Measurements from ENCODE around the gene PHC2. TPM values are rescaled to one million over a fixed set of nuclear protein-coding genes. Genes with fewer than 3 reads are reported as not detected.

PHC2 gene
- total RNA-seq, 6 donors from 2014 or later: 103 to 173 (median 129) TPM

- Histone ChIP-seq H3K27ac (peak overlapping the region in 3 of 4 donors; percentile 10 to 77 (median 14)), H3K4me1 (peaks cover 0 to 38% (median 21%) of the 10 kb centered on the region in 4 donors), H3K36me3 (no peaks in the 10 kb centered on the region), H3K4me3 (no peak overlapping the region), H3K9me3 (no peaks in the 10 kb centered on the region), H3K27me3 (no peaks in the 10 kb centered on the region)
- peak in 1 of 2 donors; percentile 52 for TF ChIP-seq POLR2AphosphoS5 (IDR thresholded peaks at IDR 0.05)
- TF ChIP-seq CTCF (IDR thresholded peaks at IDR 0.05): no peak
- TF ChIP-seq EP300 (IDR thresholded peaks at IDR 0.05): peak in 1 of 4 donors; percentile 84
- TF ChIP-seq POLR2A (IDR thresholded peaks at IDR 0.05): peak in 1 of 4 donors; percentile 20
- DNase-seq (peak in 1 of 2 donors; percentile 38), ATAC-seq (ENCODE audit: low FRiP score in 2 of 2) (no peak)
- WGBS, 2 donors: 50 to 61% methylated on average over 10 of the region's 10 CpGs
Observed at GRCh38 chr1:33379631-33380354, 51.1 kb downstream of the PHC2 start.

- ATAC-seq (ENCODE audit: low FRiP score in 2 of 2): no peak
- 13 to 21% methylated on average over 2 to 4 of the region's 5 CpGs for WGBS, 2 donors
- Histone ChIP-seq H3K36me3 (no peaks in the 10 kb centered on the region), H3K4me1 (peaks cover 0 to 31% (median 19%) of the 10 kb centered on the region in 4 donors), H3K27ac (no peak overlapping the region), H3K9me3 (no peaks in the 10 kb centered on the region), H3K4me3 (no peak overlapping the region), H3K27me3 (no peaks in the 10 kb centered on the region)
- peak in 1 of 2 donors; percentile 60 for DNase-seq
- no peak for TF ChIP-seq EP300 (IDR thresholded peaks at IDR 0.05)
- peak in 1 of 6 experiments; percentile 15 for TF ChIP-seq CTCF (IDR thresholded peaks at IDR 0.05)
Observed at GRCh38 chr1:33378976-33379375, 51.9 kb downstream of the PHC2 start.

GRCh38 chr1:33378524-33378923 lies 52.4 kb downstream of the PHC2 start:
- Histone ChIP-seq H3K27ac (no peak overlapping the region), H3K9me3 (no peaks in the 10 kb centered on the region), H3K27me3 (no peaks in the 10 kb centered on the region), H3K36me3 (no peaks in the 10 kb centered on the region), H3K4me1 (peaks cover 0 to 31% (median 17%) of the 10 kb centered on the region in 4 donors), H3K4me3 (no peak overlapping the region)
- no peak for ATAC-seq (ENCODE audit: low FRiP score in 2 of 2)
- 23 to 31% methylated on average over 1 of the region's 1 CpG for WGBS, 2 donors
- TF ChIP-seq EP300 (IDR thresholded peaks at IDR 0.05) (no peak), POLR2AphosphoS5 (IDR thresholded peaks at IDR 0.05) (no peak), POLR2A (IDR thresholded peaks at IDR 0.05) (no peak), CTCF (IDR thresholded peaks at IDR 0.05) (no peak)
- DNase-seq: no peak

GRCh38 chr1:33377756-33378155 lies 53.1 kb downstream of the PHC2 start:
- Histone ChIP-seq H3K4me1 (peaks cover 0 to 31% (median 17%) of the 10 kb centered on the region in 4 donors), H3K27me3 (no peaks in the 10 kb centered on the region), H3K4me3 (no peak overlapping the region), H3K9me3 (no peaks in the 10 kb centered on the region), H3K27ac (no peak overlapping the region), H3K36me3 (no peaks in the 10 kb centered on the region)
- ATAC-seq (ENCODE audit: low FRiP score in 2 of 2): no peak
- 60 to 67% methylated on average over 1 of the region's 1 CpG for WGBS, 2 donors
- DNase-seq: no peak
- TF ChIP-seq CTCF (IDR thresholded peaks at IDR 0.05) (no peak), EP300 (IDR thresholded peaks at IDR 0.05) (no peak), POLR2A (IDR thresholded peaks at IDR 0.05) (no peak), POLR2AphosphoS5 (IDR thresholded peaks at IDR 0.05) (no peak)

- TF ChIP-seq EP300 (IDR thresholded peaks at IDR 0.05) (no peak), POLR2AphosphoS5 (IDR thresholded peaks at IDR 0.05) (no peak), CTCF (IDR thresholded peaks at IDR 0.05) (no peak)
- 50 to 64% methylated on average over 1 of the region's 1 CpG for WGBS, 2 donors
- DNase-seq (no peak), ATAC-seq (ENCODE audit: low FRiP score in 2 of 2) (no peak)
- Histone ChIP-seq H3K36me3 (no peaks in the 10 kb centered on the region), H3K27ac (no peak overlapping the region), H3K27me3 (no peaks in the 10 kb centered on the region), H3K4me3 (no peak overlapping the region), H3K9me3 (no peaks in the 10 kb centered on the region), H3K4me1 (peaks cover 0 to 31% (median 17%) of the 10 kb centered on the region in 4 donors)
Observed at GRCh38 chr1:33377013-33377412, 53.9 kb downstream of the PHC2 start.
